ENCODE data around the gene OTUB1.
"Not testable (repeated sequence)": the region's sequence is repeated elsewhere in the genome, so short reads cannot be mapped to it uniquely, and the experiment has no call there.

Gene OTUB1

GRCh38 chr11:63961608-63962412, 24.4 kb upstream of the OTUB1 start:
- Histone ChIP-seq H3K9me3 (ENCODE audit: control insufficient read depth, insufficient read depth, low read length) (no peaks in the 10 kb centered on the region), H3K79me2 (ENCODE audit: control insufficient read depth, low read length) (no peaks in the 10 kb centered on the region), H4K20me1 (ENCODE audit: control insufficient read depth, insufficient read depth, low read depth, low read length) (no peaks in the 10 kb centered on the region), H3K4me1 (ENCODE audit: control insufficient read depth, low read length) (peaks cover 7% of the 10 kb centered on the region), H3K36me3 (ENCODE audit: control insufficient read depth, low read length) (no peaks in the 10 kb centered on the region), H3F3A (ENCODE audit: control insufficient read depth, insufficient read depth) (no peaks in the 10 kb centered on the region), H3K4me3 (ENCODE audit: low read length) (no peak overlapping the region), H3K27ac (ENCODE audit: low read depth, low read length) (no peak overlapping the region), H3K4me2 (ENCODE audit: low read length) (no peak overlapping the region), H3K9me2 (replicated peaks; ENCODE audit: control insufficient read depth, low read length) (no peaks in the 10 kb centered on the region), H3K27me3 (ENCODE audit: control insufficient read depth, low read length) (no peaks in the 10 kb centered on the region)
- TF ChIP-seq EZH2phosphoT487 (IDR thresholded peaks at IDR 0.05; ENCODE audit: borderline replicate concordance, low read length) = no peak
- TF ChIP-seq CTCF (IDR thresholded peaks at IDR 0.05; ENCODE audit: low read depth, low read length, poor library complexity, severe bottlenecking) = no peak

GRCh38 chr11:63963895-63964294, 22.3 kb upstream of the OTUB1 start:
- H3K4me1 ChIP-seq (ENCODE audit: control insufficient read depth, low read length); H3K9me3 ChIP-seq (ENCODE audit: control insufficient read depth, insufficient read depth, low read length): not testable (repeated sequence)

DNA sequence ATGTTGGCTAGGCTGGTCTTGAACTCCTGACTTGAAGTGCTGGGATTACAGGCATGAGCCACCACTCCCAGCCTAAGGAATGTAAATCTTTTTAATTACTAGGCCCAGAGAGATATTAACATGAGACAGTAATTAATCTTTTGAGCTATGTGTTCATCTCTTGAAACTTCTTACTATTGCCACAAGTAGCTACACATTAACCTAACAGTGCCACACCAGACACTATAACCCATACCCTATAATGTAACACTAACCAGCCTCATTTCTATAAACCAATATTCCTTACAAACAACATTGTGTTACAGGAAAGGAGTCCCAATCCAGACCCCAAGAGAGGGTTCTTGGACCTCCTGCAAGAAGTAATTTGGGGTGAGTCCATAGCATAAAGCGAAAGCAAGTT, 19.8 kb upstream of the OTUB1 start:
- TF ChIP-seq EZH2phosphoT487 (IDR thresholded peaks at IDR 0.05; ENCODE audit: borderline replicate concordance, low read length) (no peak), CTCF (IDR thresholded peaks at IDR 0.05; ENCODE audit: low read depth, low read length, poor library complexity, severe bottlenecking) (no peak)
- Histone ChIP-seq H3K4me2 (ENCODE audit: low read length) (no peak overlapping the region), H3K27ac (ENCODE audit: low read depth, low read length) (no peak overlapping the region), H3K27me3 (ENCODE audit: control insufficient read depth, low read length) (peaks cover 3% of the 10 kb centered on the region; the same call in 1 of the 2 replicates), H3K9me3 (ENCODE audit: control insufficient read depth, insufficient read depth, low read length) (no peaks in the 10 kb centered on the region), H3K36me3 (ENCODE audit: control insufficient read depth, low read length) (no peaks in the 10 kb centered on the region), H3K4me3 (ENCODE audit: low read length) (no peak overlapping the region), H3F3A (ENCODE audit: control insufficient read depth, insufficient read depth) (no peaks in the 10 kb centered on the region), H3K4me1 (ENCODE audit: control insufficient read depth, low read length) (peaks cover 7% of the 10 kb centered on the region), H3K79me2 (ENCODE audit: control insufficient read depth, low read length) (no peaks in the 10 kb centered on the region), H4K20me1 (ENCODE audit: control insufficient read depth, insufficient read depth, low read depth, low read length) (no peaks in the 10 kb centered on the region), H3K9me2 (replicated peaks; ENCODE audit: control insufficient read depth, low read length) (no peaks in the 10 kb centered on the region)

More at GRCh38 chr11:63963895-63964294, 22.3 kb upstream of the OTUB1 start:
- H3K4me3 ChIP-seq (ENCODE audit: low read length); H3K79me2 ChIP-seq (ENCODE audit: control insufficient read depth, low read length); H3K4me2 ChIP-seq (ENCODE audit: low read length); H3K27me3 ChIP-seq (ENCODE audit: control insufficient read depth, low read length); H3K9me2 ChIP-seq (replicated peaks; ENCODE audit: control insufficient read depth, low read length); H3K36me3 ChIP-seq (ENCODE audit: control insufficient read depth, low read length); H3F3A ChIP-seq (ENCODE audit: control insufficient read depth, insufficient read depth); H3K27ac ChIP-seq (ENCODE audit: low read depth, low read length); H4K20me1 ChIP-seq (ENCODE audit: control insufficient read depth, insufficient read depth, low read depth, low read length): not testable (repeated sequence)

GRCh38 chr11:63969461-63969860, 16.8 kb upstream of the OTUB1 start:
- Histone ChIP-seq H3K79me2 (ENCODE audit: control insufficient read depth, low read length) (peaks cover under 1% of the 10 kb centered on the region), H3K4me2 (ENCODE audit: low read length) (no peak overlapping the region), H3K36me3 (ENCODE audit: control insufficient read depth, low read length) (peaks cover under 1% of the 10 kb centered on the region), H3K9me2 (replicated peaks; ENCODE audit: control insufficient read depth, low read length) (no peaks in the 10 kb centered on the region), H3F3A (ENCODE audit: control insufficient read depth, insufficient read depth) (no peaks in the 10 kb centered on the region), H3K27me3 (ENCODE audit: control insufficient read depth, low read length) (peaks cover 3% of the 10 kb centered on the region; the same call in 1 of the 2 replicates), H3K4me1 (ENCODE audit: control insufficient read depth, low read length) (peaks cover 6% of the 10 kb centered on the region), H3K27ac (ENCODE audit: low read depth, low read length) (no peak overlapping the region), H3K9me3 (ENCODE audit: control insufficient read depth, insufficient read depth, low read length) (no peaks in the 10 kb centered on the region), H4K20me1 (ENCODE audit: control insufficient read depth, insufficient read depth, low read depth, low read length) (no peaks in the 10 kb centered on the region), H3K4me3 (ENCODE audit: low read length) (no peak overlapping the region)
- no peak for TF ChIP-seq CTCF (IDR thresholded peaks at IDR 0.05; ENCODE audit: low read depth, low read length, poor library complexity, severe bottlenecking)
